Tibial nerve (tissue), 4 donors: Measurements from ENCODE around the gene BRSK1. TPM values are rescaled to one million over a fixed set of nuclear protein-coding genes. Genes with fewer than 3 reads are reported as not detected.

Experiments used
- DNase-seq, 2 donors: peaks; one replicate each; pipeline ENCODE4 v3.0.0-alpha.2; 2019; ENCODE audit warnings: low spot score in 2 of 2
- H3K27ac ChIP-seq, 4 donors: fragments of 200-600 bp; sonication (generic) in 3 of 4; one replicate each; pipeline ENCODE4 v1.5.1; 2017 to 2019; ENCODE audit warnings: mild to moderate bottlenecking in 1 of 4
- H3K27me3 ChIP-seq, 2 donors: fragments of 200-600 bp; sonication (generic) in 1 of 2; one replicate each; pipeline versions ENCODE4 v1.5.1 to v1.6.0; 2017 to 2019
- H3K36me3 ChIP-seq, 3 donors: fragments of 200-600 bp; sonication (generic); one replicate each; pipeline ENCODE4 v1.5.1; 2018 to 2019
- H3K4me1 ChIP-seq, 4 donors: fragments of 200-600 bp; sonication (generic) in 3 of 4; one replicate each; pipeline ENCODE4 v1.5.1; 2017 to 2019
- H3K4me3 ChIP-seq, 4 donors: fragments of 200-600 bp; sonication (generic) in 3 of 4; one replicate each; pipeline ENCODE4 v1.5.1; 2017 to 2019; ENCODE audit warnings: mild to moderate bottlenecking in 1 of 4, moderate library complexity in 1 of 4
- H3K9me3 ChIP-seq, 4 donors: fragments of 200-600 bp; sonication (generic) in 3 of 4; one replicate each; pipeline ENCODE4 v1.5.1; 2017 to 2019
- EP300 ChIP-seq, 2 donors: sonication (generic); formaldehyde crosslinking; IDR thresholded peaks; one replicate each; pipeline ENCODE4 v1.6.1; 2017; ENCODE audit warnings: antibody characterized with exemption in 2 of 2, mild to moderate bottlenecking in 1 of 2
- POLR2A ChIP-seq, 2 donors: fragments of 450-650 bp; IDR thresholded peaks; one replicate each; pipeline ENCODE4 v1.6.1; 2017; ENCODE audit warnings: antibody characterized with exemption in 2 of 2, mild to moderate bottlenecking in 2 of 2, moderate library complexity in 2 of 2
- WGBS, 2 donors: methylation state at CpG; one replicate each; pipeline ENCODE4 v1.1.5; 2018; 5-methylcytosine and 5-hydroxymethylcytosine counted together
- total RNA-seq, 4 donors: library from RNA; depleted of rRNA; stranded (reverse); fragments of >200 nt; gene quantifications; one replicate each; pipeline ENCODE4 v1.1.0, GENCODE V29; 2016
- TF ChIP-seq, protein P1 (sequence below), 5 experiments: fragments of 200-600 bp in 3 of 5; fragments of 450-650 bp in 2 of 5; sonication (generic) in 3 of 5; IDR thresholded peaks; one replicate each; pipeline ENCODE4 v1.5.1; 2016 to 2019; ENCODE audit warnings: antibody characterized with exemption in 5 of 5, mild to moderate bottlenecking in 3 of 5, moderate library complexity in 2 of 5

The BRSK1 gene
- total RNA-seq, 4 donors from 2014 or later, result 4.6 to 6.9 (median 5.9) TPM

- no peaks in the 10 kb centered on the region for H3K27me3 ChIP-seq
- 79 to 86% methylated on average over 5 of the region's 5 CpGs for WGBS, 2 donors
- H3K9me3 ChIP-seq, result no peaks in the 10 kb centered on the region
- H3K36me3 ChIP-seq, result peaks cover 0 to 46% (median 0%) of the 10 kb centered on the region in 3 donors
- TF ChIP-seq, protein P1, sequence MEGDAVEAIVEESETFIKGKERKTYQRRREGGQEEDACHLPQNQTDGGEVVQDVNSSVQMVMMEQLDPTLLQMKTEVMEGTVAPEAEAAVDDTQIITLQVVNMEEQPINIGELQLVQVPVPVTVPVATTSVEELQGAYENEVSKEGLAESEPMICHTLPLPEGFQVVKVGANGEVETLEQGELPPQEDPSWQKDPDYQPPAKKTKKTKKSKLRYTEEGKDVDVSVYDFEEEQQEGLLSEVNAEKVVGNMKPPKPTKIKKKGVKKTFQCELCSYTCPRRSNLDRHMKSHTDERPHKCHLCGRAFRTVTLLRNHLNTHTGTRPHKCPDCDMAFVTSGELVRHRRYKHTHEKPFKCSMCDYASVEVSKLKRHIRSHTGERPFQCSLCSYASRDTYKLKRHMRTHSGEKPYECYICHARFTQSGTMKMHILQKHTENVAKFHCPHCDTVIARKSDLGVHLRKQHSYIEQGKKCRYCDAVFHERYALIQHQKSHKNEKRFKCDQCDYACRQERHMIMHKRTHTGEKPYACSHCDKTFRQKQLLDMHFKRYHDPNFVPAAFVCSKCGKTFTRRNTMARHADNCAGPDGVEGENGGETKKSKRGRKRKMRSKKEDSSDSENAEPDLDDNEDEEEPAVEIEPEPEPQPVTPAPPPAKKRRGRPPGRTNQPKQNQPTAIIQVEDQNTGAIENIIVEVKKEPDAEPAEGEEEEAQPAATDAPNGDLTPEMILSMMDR (IDR thresholded peaks at IDR 0.05), result no peak
- TF ChIP-seq POLR2A (IDR thresholded peaks at IDR 0.05) (no peak), EP300 (IDR thresholded peaks at IDR 0.05) (no peak)
- H3K4me3 ChIP-seq, result no peak overlapping the region
- peaks cover 0 to 9% (median 8%) of the 10 kb centered on the region in 4 donors for H3K4me1 ChIP-seq
- H3K27ac ChIP-seq, result no peak overlapping the region
- no peak for DNase-seq
These were observed 19.3 kb upstream of the BRSK1 start for GRCh38 chr19:55264531-55264930.

DNA sequence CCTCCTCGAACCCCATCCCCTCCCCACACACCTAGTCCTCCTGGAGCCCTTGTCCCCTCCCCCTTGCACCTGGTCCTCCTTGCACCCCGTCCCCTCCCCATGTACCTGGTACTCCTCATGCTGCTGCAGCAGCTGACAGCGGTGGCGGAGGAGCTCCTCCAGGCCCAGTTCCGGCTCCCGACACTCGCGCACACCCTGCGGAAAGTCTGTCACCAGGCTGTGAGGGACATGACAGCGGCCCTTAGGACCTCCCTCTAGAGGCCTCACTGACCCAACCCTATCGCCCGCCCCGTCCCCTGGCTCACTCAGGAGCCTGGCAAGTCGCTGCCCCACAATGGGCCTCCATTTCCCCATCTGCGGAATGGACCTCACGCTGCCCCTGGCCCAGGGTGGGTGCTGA is 18.6 kb upstream of the BRSK1 start:
- Histone ChIP-seq H3K27me3 (no peaks in the 10 kb centered on the region), H3K36me3 (peaks cover 0 to 53% (median 0%) of the 10 kb centered on the region in 3 donors), H3K9me3 (no peaks in the 10 kb centered on the region), H3K27ac (no peak overlapping the region), H3K4me1 (peaks cover 0 to 2% (median 1%) of the 10 kb centered on the region in 4 donors), H3K4me3 (no peak overlapping the region)
- WGBS, 2 donors, result 86 to 91% methylated on average over 15 to 16 of the region's 16 CpGs
- no peak for DNase-seq
- TF ChIP-seq POLR2A (IDR thresholded peaks at IDR 0.05), result no peak
- TF ChIP-seq, protein P1 (IDR thresholded peaks at IDR 0.05), result no peak
- no peak for TF ChIP-seq EP300 (IDR thresholded peaks at IDR 0.05)

DNA sequence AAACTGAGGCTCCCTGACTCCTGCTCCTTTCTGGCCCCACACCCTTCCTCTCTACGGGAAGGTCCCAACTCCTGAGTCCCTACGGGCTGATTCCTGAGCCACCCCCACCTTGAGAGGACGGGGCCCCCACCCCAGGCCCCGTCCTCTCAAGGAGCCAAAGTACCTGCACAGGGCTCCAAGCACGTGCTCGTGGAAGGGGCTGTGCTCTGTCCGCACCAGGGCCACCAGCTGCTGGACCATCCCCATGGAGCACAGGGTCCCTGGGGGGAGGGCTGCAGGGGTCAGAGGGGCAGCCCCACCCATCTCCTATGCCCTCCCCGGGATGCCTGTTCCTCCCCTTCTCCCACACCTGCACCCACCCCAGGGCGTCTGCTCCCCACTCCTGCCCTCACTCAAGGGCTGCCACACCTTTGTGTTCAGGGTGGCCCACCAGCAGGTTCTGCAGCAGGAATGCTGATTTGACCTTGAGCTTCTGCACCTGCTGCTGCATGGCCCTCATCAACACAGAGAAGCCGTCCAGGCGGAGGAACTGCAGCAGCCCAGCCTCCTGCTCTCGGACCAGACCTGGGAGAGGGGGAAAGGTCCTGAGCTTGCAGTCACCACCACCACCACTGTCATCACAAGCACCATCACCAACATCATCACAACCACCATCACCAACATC is 17.9 kb upstream of the BRSK1 start:
- Histone ChIP-seq H3K9me3 (no peaks in the 10 kb centered on the region), H3K4me3 (no peak overlapping the region), H3K27ac (no peak overlapping the region), H3K4me1 (no peaks in the 10 kb centered on the region), H3K27me3 (no peaks in the 10 kb centered on the region), H3K36me3 (peaks cover 0 to 60% (median 0%) of the 10 kb centered on the region in 3 donors)
- no peak for DNase-seq
- 92 to 93% methylated on average over 9 to 12 of the region's 12 CpGs for WGBS, 2 donors
- no peak for TF ChIP-seq POLR2A (IDR thresholded peaks at IDR 0.05)
- TF ChIP-seq, protein P1 (IDR thresholded peaks at IDR 0.05), result no peak
- TF ChIP-seq EP300 (IDR thresholded peaks at IDR 0.05), result no peak

- H3K4me1 ChIP-seq, result no peaks in the 10 kb centered on the region
- no peaks in the 10 kb centered on the region for H3K9me3 ChIP-seq
- TF ChIP-seq, protein P1 (IDR thresholded peaks at IDR 0.05), result no peak
- TF ChIP-seq EP300 (IDR thresholded peaks at IDR 0.05) (no peak), POLR2A (IDR thresholded peaks at IDR 0.05) (no peak)
- peaks cover 0 to 65% (median 0%) of the 10 kb centered on the region in 3 donors for H3K36me3 ChIP-seq
- DNase-seq, result no peak
- H3K27ac ChIP-seq, result no peak overlapping the region
- H3K27me3 ChIP-seq, result no peaks in the 10 kb centered on the region
- no peak overlapping the region for H3K4me3 ChIP-seq
- 97 to 98% methylated on average over 3 of the region's 3 CpGs for WGBS, 2 donors
These were observed 17.4 kb upstream of the BRSK1 start for GRCh38 chr19:55266404-55266803.

DNA sequence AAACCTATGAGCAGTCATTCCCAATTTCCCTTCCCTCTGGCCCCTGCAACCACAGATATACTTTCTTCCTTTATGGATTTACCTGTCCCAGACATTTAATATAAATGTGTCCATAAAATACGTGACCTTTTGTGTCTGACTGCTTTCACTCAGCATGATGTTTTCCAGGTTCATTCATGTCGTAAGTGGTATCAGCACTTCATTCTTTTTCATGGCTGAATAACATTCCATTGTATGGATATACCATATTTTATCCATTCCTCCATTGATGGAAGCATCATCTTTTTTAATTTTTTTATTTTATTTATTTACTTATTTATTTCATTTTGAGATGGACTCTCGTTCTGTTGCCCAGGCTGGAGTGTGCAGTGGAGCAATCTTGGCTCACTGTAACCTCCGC is 17.0 kb upstream of the BRSK1 start:
- TF ChIP-seq EP300 (IDR thresholded peaks at IDR 0.05) (no peak), POLR2A (IDR thresholded peaks at IDR 0.05) (no peak)
- TF ChIP-seq, protein P1 (IDR thresholded peaks at IDR 0.05), result no peak
- Histone ChIP-seq H3K36me3 (peaks cover 0 to 67% (median 0%) of the 10 kb centered on the region in 3 donors), H3K4me1 (no peaks in the 10 kb centered on the region), H3K4me3 (no peak overlapping the region), H3K9me3 (no peaks in the 10 kb centered on the region), H3K27me3 (no peaks in the 10 kb centered on the region), H3K27ac (no peak overlapping the region)
- no peak for DNase-seq
- 97 to 98% methylated on average over 4 of the region's 4 CpGs for WGBS, 2 donors
